Stimulated activated CD8-positive, alpha-beta memory T cell treated with anti-CD3 and anti-CD28 coated beads, Interleukin-4, amount 100 ng/mL, for 24 hours (primary cell): Measurements from ENCODE around the gene FBXW11.
"Not testable (repeated sequence)": the region's sequence is repeated elsewhere in the genome, so short reads cannot be mapped to it uniquely, and the experiment has no call there.

ENCODE experiments used
- DNase-seq: peaks from one replicate; pipeline ENCODE4 v3.0.0-alpha.2; 2020; ENCODE audit warnings: low read depth

Gene FBXW11

DNA sequence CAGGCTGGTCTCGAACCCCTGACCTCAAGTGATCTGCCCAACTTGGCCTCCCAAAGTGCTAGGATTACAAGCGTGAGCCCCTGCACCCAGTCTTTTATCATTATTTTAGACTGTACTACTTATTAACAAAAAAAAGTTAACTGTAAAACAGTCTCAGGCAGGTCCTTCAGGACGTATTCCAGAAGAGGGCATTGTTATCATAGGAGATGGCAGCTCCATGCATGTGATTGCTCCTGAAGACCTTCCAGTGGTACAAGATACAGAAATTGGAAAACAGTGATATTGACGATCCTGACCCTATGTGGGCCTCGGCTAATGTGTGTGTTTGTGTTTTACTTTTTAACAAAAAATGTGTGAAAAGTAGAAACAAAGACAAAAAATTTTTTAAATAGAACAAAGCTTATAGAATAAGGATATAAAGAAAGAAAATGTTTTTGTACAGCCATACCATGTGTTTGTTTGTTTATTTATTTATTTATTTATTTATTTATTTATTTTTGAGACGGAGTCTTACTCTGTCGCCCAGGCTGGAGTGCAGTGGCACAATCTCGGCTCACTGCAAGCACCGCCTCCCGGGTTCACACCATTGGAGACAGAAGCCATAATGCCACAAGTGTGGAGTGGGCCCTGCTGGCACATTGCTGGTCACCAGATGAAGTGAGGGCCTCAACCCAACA, 13.8 kb upstream of the FBXW11 start:
- DNase-seq, result not testable (repeated sequence)

DNA sequence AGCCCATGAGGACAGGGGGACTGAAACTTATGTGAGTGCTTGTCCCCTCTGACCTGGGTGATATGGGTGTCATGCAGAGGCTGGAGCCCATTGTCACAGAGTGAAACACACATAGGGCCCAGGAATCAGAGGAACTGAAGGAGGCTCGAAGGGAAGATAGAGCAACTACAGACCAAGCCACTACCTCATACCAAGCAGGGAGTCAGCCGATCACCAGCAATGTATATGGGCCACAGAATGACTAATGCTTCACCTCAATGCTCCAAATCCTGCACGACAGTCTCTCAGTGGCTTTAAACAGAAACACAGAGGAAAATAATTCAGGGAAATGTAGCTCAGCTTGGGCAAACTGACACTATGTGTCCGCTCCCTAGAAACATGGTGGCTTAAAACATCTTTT, 8.9 kb upstream of the FBXW11 start:
- no peak for DNase-seq

DNA sequence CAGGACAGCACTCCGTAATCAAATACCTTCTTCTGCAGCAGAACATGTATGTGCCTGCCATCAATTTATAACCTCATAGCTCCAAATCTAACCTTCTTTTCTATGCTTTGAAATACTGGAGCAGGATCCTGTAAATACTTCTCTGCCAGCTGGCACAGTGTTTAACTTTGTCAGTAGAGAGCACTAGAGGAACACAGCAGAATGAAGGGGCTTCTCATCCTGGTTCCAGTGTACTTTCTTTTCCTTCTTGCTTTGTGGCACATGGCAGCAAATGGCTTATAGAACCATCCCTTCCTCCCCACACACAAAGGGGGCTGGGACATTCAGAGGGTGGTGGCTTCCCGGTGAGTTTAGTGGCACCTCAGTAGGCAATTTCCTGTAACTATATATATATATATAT, 3.8 kb upstream of the FBXW11 start:
- DNase-seq, result no peak

DNA sequence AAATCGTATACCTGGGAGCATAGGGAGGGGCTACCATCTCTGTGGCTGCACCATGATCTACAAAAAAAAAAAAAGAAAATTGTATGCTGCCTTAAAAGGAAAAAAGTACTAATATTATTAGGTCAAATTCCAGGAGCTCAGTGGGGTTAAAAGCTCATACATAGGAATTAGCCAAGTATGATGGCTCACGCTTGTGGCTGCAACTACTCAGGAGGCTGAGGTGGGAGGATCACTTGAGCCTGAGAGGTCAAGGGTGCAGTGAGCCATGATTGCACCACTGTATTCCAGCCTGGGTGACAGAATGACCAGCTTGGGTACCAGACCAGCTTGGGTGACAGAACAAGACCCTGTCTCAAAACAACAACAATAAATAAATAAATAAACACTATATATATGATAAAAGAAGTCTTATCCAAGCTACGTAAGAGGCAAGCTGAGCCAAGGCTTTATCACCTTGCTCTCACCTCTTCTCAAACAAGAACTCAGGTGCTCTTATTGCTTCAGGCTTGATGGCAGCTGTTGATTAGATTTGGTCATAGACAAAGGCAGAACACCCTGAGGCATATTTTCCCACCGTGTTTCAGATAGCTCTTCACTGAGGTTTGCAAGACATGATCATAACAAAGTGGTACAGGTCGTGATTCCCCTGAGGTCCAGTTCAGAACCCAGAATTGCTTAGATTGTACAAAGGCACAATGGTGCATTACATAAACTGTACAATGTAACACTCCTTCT, 3.3 kb upstream of the FBXW11 start:
- DNase-seq, result no peak

DNA sequence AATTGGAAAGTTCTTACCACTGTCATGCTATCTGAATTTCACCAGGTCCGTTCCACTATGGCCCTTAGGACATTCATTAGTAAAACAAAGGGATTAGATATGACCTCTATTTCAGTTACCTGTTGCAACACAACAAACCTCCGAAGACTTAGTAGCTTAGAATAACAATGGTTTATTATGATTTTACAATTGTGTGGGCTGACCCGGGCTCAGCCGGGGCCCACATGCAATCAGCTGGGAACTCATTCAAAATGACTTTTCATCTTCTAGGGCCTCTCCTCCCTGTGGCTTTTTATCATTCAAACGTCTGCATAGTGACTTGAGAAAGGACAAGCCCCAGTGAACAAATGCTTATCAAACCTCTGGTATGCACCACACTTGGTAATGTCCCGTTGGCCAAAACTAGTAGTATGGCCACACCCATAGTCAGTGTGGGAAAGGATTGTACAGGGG, 2.3 kb upstream of the FBXW11 start:
- DNase-seq, result no peak

DNA sequence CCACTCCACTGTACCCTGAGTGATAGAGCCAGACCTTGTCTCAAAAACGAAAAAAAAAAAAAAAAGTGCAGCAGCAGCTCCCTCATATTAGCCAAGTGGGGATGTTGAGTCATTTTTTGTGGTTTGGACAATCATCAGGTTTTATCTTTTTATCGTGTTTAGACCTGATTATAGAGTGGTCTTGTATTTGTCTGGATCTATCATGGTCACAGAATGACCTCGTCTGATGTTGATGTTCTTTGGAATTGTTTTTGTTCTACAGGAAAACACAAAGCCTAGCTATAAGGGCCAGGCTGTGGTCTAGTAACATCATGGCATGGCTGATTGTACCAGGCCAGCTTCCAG, 1.6 kb upstream of the FBXW11 start:
- DNase-seq, result no peak

DNA sequence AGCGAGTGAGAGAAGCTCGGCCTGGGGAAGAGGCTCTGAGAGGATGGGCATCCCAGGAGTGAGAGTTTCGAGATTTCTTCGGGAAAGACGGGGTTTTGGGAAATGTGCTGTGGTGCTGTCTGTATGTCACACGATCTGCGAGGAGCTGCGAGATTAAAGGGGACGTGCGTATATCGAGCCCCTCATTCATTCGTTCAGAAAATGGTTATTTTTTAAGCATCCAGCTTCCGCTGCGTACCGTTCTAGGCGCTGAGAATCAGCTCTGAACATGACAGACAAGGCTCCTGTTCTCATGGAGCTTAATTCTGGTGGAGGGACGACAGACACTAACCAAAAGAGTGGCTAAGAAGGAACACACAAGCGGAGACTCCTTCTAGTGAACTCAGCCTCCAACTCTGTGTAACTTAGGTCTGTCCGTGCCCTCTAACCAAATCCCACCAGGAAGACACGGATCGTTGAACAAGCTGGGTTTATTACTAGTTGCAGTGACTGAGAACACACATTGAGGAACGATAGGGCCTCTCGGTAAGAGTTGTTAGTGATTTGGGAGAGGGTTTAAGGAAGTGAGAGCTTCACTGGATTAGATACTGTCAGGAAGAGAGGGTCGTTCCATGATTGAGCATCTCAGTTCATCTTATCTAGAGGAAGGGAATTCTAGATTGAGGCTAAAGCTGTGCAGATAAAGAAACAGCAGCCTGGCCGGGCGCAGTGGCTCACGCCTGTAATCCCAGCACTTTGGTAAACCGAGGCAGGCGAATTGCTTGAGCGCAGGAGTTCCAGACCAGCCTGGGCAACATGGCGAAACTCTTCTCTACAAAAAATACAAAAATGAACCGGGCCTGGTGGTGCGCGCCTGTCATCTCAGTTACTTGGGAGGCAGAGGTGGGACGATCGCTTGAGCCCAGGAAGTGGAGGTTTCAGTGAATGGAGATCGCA, 1.0 kb upstream of the FBXW11 start:
- no peak for DNase-seq

DNA sequence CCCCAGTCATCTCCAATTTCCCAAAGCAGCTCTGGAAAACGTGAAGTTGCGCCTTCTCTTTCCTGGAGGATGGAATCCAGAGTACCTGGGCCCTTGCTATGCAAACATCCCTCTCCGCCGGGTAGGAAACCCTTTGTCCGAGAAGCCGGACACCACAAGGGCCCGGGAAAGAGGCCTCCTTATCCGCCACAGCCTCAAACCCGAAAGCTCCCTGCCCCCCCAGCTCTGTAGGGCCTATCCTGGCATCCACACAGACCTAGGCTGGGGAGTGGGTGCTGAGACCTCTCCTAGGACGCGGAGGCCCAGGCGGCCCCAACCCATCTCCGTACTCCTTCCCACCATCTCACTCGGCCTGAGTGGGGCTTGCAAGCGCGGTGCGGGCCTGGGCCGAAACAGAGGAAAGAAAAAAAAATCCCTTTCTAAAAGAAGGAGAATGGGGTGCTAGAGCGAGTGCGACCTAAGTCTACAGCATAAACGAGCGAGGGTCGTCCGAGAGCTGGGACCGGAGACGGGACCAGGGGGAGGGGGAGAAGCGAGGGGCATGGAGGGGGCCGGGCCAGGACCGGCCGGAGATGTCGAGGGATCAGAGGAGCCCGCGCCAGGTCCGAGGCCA, 624 bp downstream of the FBXW11 start:
- DNase-seq, result no peak

DNA sequence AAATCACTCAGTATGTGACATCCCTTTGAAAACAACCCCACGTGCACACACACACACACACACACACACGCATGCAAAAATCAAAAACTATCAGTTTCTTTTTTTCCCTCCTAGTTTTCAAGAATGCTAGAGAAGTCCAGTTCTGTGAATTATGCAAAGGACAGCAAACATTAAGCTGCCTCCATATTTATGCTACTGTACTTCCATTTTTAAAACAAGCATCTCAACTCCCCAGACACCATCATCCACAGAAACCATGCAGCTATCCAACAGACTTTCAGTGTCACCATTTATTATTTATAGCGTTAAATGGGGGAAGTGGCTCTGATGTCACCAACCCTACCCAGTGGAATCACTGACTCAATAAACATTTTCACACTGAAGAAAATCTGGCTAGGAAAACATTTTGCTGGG, 1.6 kb downstream of the FBXW11 start:
- no peak for DNase-seq

DNA sequence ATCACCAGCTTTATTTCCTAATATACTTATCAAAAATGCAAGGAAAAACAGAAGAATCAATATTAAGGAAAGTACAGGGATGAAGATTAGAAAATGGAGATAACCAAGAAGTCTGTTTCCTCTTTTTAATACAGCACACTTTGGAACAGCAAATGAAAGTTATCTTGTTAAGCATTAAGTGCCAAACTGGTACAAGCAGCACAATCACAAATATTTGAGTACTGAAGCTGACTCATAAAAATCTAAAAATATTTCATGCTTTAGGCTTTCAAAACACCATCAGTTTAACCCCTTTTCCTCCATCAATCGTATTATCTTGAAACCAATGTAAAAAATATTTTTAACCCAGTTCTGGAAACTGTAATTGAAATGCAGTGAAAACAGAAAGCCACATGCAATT, 2.7 kb downstream of the FBXW11 start:
- DNase-seq, result no peak

DNA sequence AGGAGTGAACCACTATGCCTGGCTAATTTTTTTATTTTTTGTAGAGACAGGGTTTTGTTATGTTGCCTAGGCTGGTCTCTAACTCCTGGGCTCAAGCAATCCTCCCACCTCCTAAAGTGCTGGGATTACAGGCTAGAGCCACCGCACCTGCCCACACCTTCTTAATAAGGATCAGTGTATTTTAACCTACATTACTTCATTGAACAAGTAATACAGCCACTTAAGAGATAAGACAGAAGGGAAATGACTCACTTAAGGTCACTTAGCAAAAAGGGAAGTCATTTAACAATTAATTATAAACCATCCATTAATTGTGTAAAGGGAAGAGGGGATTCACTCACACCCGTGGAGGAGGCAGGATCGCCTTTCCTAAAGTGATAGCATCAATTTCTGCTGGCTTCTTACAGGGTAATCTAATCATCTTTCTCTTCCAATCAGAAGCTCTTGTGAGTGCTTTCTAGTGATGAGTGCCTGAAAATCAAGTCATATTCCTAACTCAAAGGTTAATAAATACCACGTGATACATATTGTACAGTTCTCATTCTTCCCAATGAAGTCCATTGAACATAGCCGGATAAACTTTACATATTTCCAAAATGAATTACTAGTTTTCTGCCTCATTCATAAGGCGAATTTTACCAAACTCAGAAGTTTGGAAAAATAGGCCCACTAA, 3.5 kb downstream of the FBXW11 start:
- DNase-seq, result no peak

DNA sequence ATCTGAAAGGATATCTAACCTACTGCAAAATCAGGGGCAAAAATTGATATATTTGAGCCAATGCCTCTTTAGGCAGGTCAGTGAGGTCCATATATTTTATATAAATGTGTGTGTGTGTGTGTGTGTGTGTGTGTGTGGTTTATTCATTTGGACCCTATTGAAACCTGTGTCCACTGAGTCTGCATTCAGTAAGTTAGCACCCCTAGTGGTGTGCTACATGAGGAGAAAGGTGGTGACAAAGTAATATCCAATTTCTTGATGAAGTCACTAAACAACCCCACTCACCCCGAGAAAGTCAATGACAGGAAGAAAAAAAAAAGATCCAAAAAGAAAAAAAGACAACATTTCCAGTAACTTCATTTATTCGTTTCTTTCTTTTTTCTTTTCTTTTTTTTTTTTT, 4.1 kb downstream of the FBXW11 start:
- DNase-seq, result no peak

DNA sequence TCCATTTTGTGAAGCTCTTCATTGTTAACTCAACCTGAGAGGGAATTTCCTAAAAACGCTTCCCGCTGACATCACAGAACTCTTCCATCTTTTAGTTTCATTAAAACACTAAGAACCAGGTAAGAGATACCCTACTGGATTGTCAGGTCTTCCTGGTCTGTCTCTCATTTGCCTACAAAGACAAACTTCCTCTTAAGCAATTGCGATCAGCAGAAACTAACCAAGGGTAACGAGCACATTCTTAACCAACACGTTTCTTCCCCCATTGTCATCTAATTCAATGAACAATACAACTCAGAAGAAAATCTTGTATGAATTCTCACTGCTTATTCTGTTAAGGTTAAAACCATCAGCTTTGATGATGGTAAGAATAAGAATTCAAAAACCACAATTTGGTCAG, 6.6 kb downstream of the FBXW11 start:
- DNase-seq, result no peak

DNA sequence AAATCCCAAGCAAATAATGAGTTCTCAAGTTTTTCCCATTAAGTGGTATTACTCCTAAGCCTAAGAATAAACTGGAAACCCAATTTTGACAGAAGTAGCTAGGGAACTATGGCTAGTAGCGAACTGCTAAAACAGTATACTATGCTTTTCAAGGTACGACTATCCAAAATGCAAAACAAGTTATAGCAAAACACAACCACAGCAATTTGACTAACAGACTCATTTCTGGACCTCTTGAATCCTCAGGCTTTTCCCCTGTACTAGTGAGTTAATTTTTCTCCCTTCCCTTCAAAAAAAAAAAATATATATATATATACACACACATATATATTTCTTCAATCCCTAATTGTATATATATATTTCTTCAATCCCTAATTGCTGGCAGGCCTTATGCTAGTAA, 7.3 kb downstream of the FBXW11 start:
- DNase-seq, result no peak

DNA sequence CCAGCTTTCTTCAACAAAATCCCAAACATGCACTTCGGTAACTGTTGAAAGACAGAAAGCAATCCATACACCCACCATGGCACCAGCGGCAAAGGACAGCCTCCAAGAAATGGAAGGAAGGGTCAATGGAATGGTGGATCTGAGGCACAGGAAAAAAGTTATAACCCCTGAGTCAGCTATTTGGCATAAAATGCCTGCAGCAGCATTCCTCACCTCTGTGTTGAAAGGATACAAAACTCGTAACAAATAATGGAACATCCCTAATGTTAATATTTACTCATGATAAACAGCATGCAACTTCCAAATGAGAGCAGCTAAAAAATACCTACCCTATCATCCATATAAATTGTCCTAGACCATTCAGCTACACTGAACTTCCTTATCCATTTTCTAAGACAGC, 9.4 kb downstream of the FBXW11 start:
- DNase-seq, result no peak

DNA sequence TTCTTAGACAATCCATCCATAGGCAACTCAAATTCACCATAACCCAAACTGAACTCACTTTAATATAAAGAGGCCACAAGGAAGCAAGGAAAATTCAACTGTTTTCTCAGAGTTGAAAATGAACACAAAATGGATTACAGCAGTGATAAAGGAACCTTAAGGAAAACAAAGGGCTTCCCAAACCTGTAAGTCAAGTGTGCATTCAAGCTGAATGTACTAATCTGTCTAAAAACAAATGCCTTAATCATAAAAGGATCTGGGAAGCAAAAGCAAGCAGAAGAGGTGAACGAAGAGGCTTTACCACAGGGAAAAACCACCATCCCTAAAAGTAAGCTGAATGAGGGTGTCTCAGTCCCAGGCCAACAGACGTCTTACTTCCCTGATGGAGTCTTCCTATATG, 13.6 kb downstream of the FBXW11 start:
- no peak for DNase-seq

DNA sequence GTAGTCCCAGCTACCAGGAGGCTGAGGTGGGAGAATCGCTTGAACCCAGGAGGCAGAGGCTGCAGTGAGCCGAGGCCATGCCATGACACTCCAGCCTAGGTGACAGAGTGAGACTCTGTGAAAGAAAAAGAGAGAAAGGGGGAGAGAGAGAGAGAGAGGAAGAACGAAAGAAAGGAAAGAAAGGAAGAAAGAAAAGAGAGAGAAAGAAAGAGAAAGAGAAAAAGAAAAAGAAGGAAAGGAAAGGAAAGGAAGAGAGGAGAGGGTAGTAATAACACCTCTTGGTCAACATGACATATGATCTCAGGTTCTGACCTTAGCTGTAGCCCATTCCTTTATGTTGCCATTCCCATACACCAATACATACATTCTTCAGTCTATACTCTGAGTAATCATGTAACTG, 14.1 kb downstream of the FBXW11 start:
- DNase-seq, result no peak

DNA sequence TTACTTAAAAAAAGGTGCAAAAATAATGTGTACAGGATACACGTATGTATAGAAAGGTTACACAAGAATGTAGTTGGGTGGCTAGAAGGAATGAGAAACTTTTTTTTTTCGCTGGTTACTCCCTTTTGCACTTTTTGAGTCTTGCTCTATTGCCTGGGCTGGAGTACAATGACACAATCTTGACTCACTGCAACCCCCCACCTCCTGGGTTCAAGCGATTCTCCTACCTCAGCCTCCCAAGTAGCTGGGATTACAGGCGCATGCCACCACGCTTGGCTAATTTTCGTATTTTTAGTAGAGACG, 15.8 kb downstream of the FBXW11 start:
- DNase-seq, result no peak

DNA sequence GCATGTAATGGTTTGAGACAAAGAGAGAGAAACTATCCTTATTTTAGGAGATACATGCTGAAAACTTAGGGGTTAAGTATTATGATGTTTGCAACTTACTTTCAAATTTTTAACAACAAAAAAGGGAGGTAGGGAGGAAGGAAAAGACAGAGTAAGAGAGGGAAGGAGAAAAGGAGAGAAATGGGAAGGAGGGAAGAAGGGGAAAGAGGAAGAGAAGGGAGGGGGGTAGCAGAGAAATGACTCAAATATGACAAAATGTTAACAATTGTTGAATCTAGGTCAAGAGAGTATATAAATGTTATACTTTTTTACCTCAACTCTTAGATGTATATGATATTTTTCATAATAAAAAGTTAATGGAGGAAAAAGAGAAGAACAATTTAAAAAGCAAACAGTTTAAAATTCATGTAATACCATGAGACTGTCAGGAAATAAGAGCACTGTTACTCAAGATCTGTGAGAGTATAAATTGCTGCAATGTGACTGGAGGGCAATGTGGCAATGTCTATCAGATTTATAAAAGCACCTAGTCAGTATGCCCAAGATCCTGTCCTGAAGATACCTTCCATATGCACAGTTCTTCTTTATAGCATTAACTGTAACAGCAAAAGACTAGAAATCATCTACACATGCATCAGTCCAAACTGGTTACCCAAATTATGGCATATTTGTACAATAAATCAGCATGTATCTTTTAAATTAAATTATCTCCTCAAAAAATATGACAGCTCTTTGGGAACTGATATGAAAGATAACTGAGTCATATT, 16.3 kb downstream of the FBXW11 start:
- no peak for DNase-seq

DNA sequence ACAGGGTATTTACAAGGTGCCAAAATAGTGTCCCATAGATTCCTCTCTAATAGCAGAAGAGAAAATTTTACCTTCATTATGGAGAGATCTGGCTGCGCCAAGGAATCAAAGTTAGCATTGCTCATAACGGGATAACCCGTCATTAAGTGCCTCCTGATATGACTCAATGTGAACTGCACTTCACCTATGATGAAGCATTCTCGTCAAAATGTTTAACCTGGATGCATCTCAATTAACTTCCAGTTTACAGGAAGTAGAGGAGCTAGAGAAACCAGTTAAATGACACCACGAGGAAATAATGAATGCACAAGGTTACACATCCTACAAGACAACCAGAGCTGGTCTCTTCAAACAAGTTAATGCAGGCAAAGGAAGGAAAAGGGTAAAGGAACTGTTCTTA, 17.2 kb downstream of the FBXW11 start:
- no peak for DNase-seq

DNA sequence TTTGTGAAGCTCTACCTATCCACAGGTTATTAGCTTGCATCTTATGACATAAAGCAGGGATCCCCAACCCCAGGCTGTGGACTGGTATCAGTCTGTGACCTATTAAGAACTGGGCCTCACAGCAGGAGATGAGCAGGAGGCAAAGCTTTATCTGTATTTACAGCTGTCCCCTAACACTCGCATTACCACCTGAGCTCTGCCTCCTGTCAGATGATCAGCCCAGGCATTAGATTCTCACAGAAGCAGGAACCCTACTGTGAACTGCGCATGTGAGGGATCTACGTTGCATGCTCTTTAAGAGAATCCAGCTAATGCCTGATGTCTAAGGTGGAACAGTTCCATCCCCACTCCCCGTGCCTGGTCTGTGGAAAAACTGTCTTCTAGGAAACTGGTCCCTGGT, 19.7 kb downstream of the FBXW11 start:
- no peak for DNase-seq
